Endodermal cell (in vitro differentiated cells): ENCODE data around the gene ATG2B. TPM values are rescaled to one million over a fixed set of nuclear protein-coding genes. Genes with fewer than 3 reads are reported as not detected.

ENCODE experiments used
- DNase-seq: peaks from one replicate; pipeline ENCODE4 v3.0.0-alpha.2; 2017
- H3K27ac ChIP-seq: 2 replicates; pipeline ENCODE4 v1.5.1; 2013; ENCODE audit warnings: mild to moderate bottlenecking, low read depth, low read length, moderate library complexity
- H3K27me3 ChIP-seq: 2 replicates; pipeline ENCODE4 v1.6.1; 2013; ENCODE audit warnings: mild to moderate bottlenecking, low read length, moderate library complexity; ENCODE audit not compliant: insufficient read depth, control insufficient read depth, poor library complexity, severe bottlenecking
- H3K36me3 ChIP-seq: 2 replicates; pipeline ENCODE4 v1.7.0; 2013; ENCODE audit warnings: mild to moderate bottlenecking, low read length, moderate library complexity; ENCODE audit not compliant: control insufficient read depth, insufficient read depth
- H3K4me1 ChIP-seq: one replicate; pipeline ENCODE4 v1.7.0; 2013; ENCODE audit warnings: low read length; ENCODE audit not compliant: control insufficient read depth, insufficient read depth
- H3K4me3 ChIP-seq: 2 replicates; pipeline ENCODE4 v1.5.1; 2013; ENCODE audit warnings: mild to moderate bottlenecking, low read length, moderate library complexity
- H3K9ac ChIP-seq: 2 replicates; pipeline ENCODE4 v1.6.1; 2013; ENCODE audit warnings: mild to moderate bottlenecking, low read length, moderate library complexity; ENCODE audit not compliant: poor library complexity, severe bottlenecking; ENCODE audit errors: extremely low read depth
- H3K9me3 ChIP-seq: 2 replicates; pipeline ENCODE4 v1.6.1; 2013; ENCODE audit warnings: mild to moderate bottlenecking, low read length, moderate library complexity; ENCODE audit not compliant: control insufficient read depth
- H3K27ac Mint-ChIP-seq: 2 replicates; pipeline ENCODE4 v1.8.0; 2020; ENCODE audit warnings: mixed read lengths
- H3K27me3 Mint-ChIP-seq: 2 replicates; pipeline ENCODE4 v1.8.0; 2021; ENCODE audit warnings: mild to moderate bottlenecking, mixed read lengths; ENCODE audit not compliant: insufficient read depth
- H3K36me3 Mint-ChIP-seq: 2 replicates; pipeline ENCODE4 v1.8.0; 2020; ENCODE audit warnings: low read depth, mixed read lengths
- H3K4me1 Mint-ChIP-seq: 2 replicates; pipeline ENCODE4 v1.8.0; 2020; ENCODE audit warnings: mixed read lengths
- H3K4me3 Mint-ChIP-seq: 2 replicates; pipeline ENCODE4 v1.8.0; 2020; ENCODE audit warnings: mild to moderate bottlenecking, moderate library complexity, mixed read lengths
- H3K9me3 Mint-ChIP-seq: 2 replicates; pipeline ENCODE4 v1.8.0; 2020; ENCODE audit warnings: mild to moderate bottlenecking, mixed read lengths
- CTCF ChIP-seq: fragments of 200-600 bp; sonication (generic); conservative IDR thresholded peaks from 2 replicates; pipeline ENCODE4 v1.5.0; 2021; ENCODE audit warnings: antibody characterized with exemption, mild to moderate bottlenecking
- WGBS, 2 experiments: methylation state at CpG; one replicate each; pipeline versions ENCODE4 v1.1.5 to v1.1.7; 2013; ENCODE audit warnings: missing lambda C conversion rate in 2 of 2, mixed read lengths in 1 of 2; ENCODE audit not compliant: insufficient coverage in 1 of 2, insufficient read length in 1 of 2; 5-methylcytosine and 5-hydroxymethylcytosine counted together
- long read RNA-seq, 4 experiments: library from polyadenylated mRNA in 2 of 4; library from RNA in 1 of 4; library from capped mRNA in 1 of 4; stranded (forward) in 3 of 4; unstranded in 1 of 4; transcript quantifications; one replicate each; pipeline ENCODE4 v2.0.0, GENCODE V29; 2020 to 2021; ENCODE audit warnings: inconsistent platforms in 1 of 4
- polyA plus RNA-seq, 2 experiments: library from polyadenylated mRNA; stranded (reverse); fragments of 50-300 nt; gene quantifications; one replicate each; pipeline ENCODE4 v1.2.3, GENCODE V29; 2013
- total RNA-seq, 2 donors: library from RNA; stranded (reverse); fragmentation: NEBNext Ultra II Directional in 1 of 2; extraction: Animal tissue kit (Norgen Biotek cat#: 25700) in 1 of 2; gene quantifications; 2 replicates in 1 of 2; 3 replicates in 1 of 2; pipeline ENCODE4 v1.2.1, GENCODE V29; 2021

ATG2B gene
- 10 to 100 TPM in 1 of 2 donors, 1 to 10 TPM in 1; 9.7 to 14.1 TPM for total RNA-seq
- 7.8 TPM for polyA plus RNA-seq (2013, experiment 1 of 2)
- 7.7 TPM for polyA plus RNA-seq (2013, experiment 2 of 2)
- long read RNA-seq, experiment 1, partial matches to known transcripts = 0 of 3 reads
- long read RNA-seq, experiment 1, other reads (novel, unspliced or antisense) = 3 of 3 reads
- long read RNA-seq, experiment 2, full-length matches to known transcripts = 1 of 10 reads
- long read RNA-seq, experiment 2, partial matches to known transcripts = 6 of 10 reads
- long read RNA-seq, experiment 2, other reads (novel, unspliced or antisense) = 3 of 10 reads
- long read RNA-seq, experiment 3, partial matches to known transcripts = 6 of 9 reads
- long read RNA-seq, experiment 3, other reads (novel, unspliced or antisense) = 3 of 9 reads
- long read RNA-seq, experiment 4 = 0 reads

GRCh38 chr14:96362965-96363750, at the start of gene ATG2B, which contains the start of gene GSKIP:
Gene ATG2B (minus strand): TSS chr14:96363341. CDS start chr14:96362976, 365 bp downstream.
Gene GSKIP (plus strand): TSS chr14:96363526. CDS start chr14:96382248, 18,722 bp downstream.
- peaks cover 31% of the 10 kb centered on the region for H3K4me1 Mint-ChIP-seq
- TF ChIP-seq CTCF = no peak
- Histone ChIP-seq H3K27me3 (no peaks in the 10 kb centered on the region), H3K4me3 (peak within 1 kb of the TSS; percentile 97), H3K4me1 (peaks cover 6% of the 10 kb centered on the region), H3K9ac (peak within 1 kb of the TSS; percentile 78), H3K36me3 (no peaks in the 10 kb centered on the region), H3K27ac (peak within 1 kb of the TSS; percentile 83), H3K9me3 (no peaks in the 10 kb centered on the region)
- WGBS, 2 experiments = 0 to 1% methylated on average over 31 to 85 of the region's 92 CpGs
- H3K27me3 Mint-ChIP-seq = no peaks in the 10 kb centered on the region
- H3K4me3 Mint-ChIP-seq = peak within 1 kb of the TSS; percentile 89
- H3K9me3 Mint-ChIP-seq = no peaks in the 10 kb centered on the region
- H3K36me3 Mint-ChIP-seq = peaks cover 7% of the 10 kb centered on the region
- peak; percentile 98 for DNase-seq
- H3K27ac Mint-ChIP-seq = peak within 1 kb of the TSS; percentile 92

- no peak overlapping the region for H3K27ac Mint-ChIP-seq
- Histone ChIP-seq H3K27me3 (no peaks in the 10 kb centered on the region), H3K9ac (no peak overlapping the region), H3K4me1 (no peaks in the 10 kb centered on the region), H3K36me3 (no peaks in the 10 kb centered on the region), H3K27ac (no peak overlapping the region), H3K9me3 (no peaks in the 10 kb centered on the region), H3K4me3 (no peak overlapping the region)
- peaks cover 6% of the 10 kb centered on the region for H3K4me1 Mint-ChIP-seq
- H3K27me3 Mint-ChIP-seq = peaks cover 12% of the 10 kb centered on the region
- no peak for TF ChIP-seq CTCF
- no peak for DNase-seq
- no peak overlapping the region for H3K4me3 Mint-ChIP-seq
- 93 to 96% methylated on average over 4 of the region's 4 CpGs for WGBS, 2 experiments
- H3K36me3 Mint-ChIP-seq = no peaks in the 10 kb centered on the region
- H3K9me3 Mint-ChIP-seq = no peaks in the 10 kb centered on the region
These were observed 47.0 kb upstream of the ATG2B start for GRCh38 chr14:96410119-96410518.

- H3K9me3 ChIP-seq = no peaks in the 10 kb centered on the region
- DNase-seq = no peak
- Mint-ChIP-seq H3K9me3 (no peaks in the 10 kb centered on the region), H3K27me3 (peaks cover 12% of the 10 kb centered on the region), H3K27ac (no peak overlapping the region), H3K36me3 (no peaks in the 10 kb centered on the region), H3K4me3 (no peak overlapping the region), H3K4me1 (peaks cover 6% of the 10 kb centered on the region)
- H3K36me3 ChIP-seq = no peaks in the 10 kb centered on the region
- 94 to 95% methylated on average over 4 to 9 of the region's 9 CpGs for WGBS, 2 experiments
- H3K27ac ChIP-seq = no peak overlapping the region
- no peaks in the 10 kb centered on the region for H3K27me3 ChIP-seq
- H3K4me1 ChIP-seq = no peaks in the 10 kb centered on the region
- H3K4me3 ChIP-seq = no peak overlapping the region
- no peak for TF ChIP-seq CTCF
- H3K9ac ChIP-seq = no peak overlapping the region
These were observed 46.6 kb upstream of the ATG2B start for GRCh38 chr14:96409701-96410100.
